NCI-H1048 (cell line): ENCODE measurements around the gene TBC1D17.
"Not testable (repeated sequence)": the region's sequence is repeated elsewhere in the genome, so short reads cannot be mapped to it uniquely, and the experiment has no call there.

Experiments
- DNase-seq: peaks from one replicate; lab custom pipeline; 2025; lab: John Stamatoyannopoulos, UW

TBC1D17 gene

GRCh38 chr19:49921871-49922795, 44.6 kb downstream of the TBC1D17 start:
- no peak for DNase-seq

- no peak for DNase-seq
These were observed 45.8 kb downstream of the TBC1D17 start for GRCh38 chr19:49923055-49924003.

- no peak for DNase-seq
These were observed 46.7 kb downstream of the TBC1D17 start for GRCh38 chr19:49924004-49924880.

GRCh38 chr19:49924881-49925210, 47.3 kb downstream of the TBC1D17 start:
- DNase-seq: not testable (repeated sequence)

- no peak for DNase-seq
These were observed 48.0 kb downstream of the TBC1D17 start for GRCh38 chr19:49925486-49925885.

GRCh38 chr19:49926515-49926914, 49.0 kb downstream of the TBC1D17 start:
- no peak for DNase-seq

GRCh38 chr19:49927526-49928264, 50.2 kb downstream of the TBC1D17 start:
- no peak for DNase-seq

- DNase-seq: peak; percentile 95
These were observed 51.7 kb downstream of the TBC1D17 start, which contains the start of the genes ATF5 and NUP62 for GRCh38 chr19:49929121-49929610. ATF5 (plus strand) TSS chr19:49929205; CDS start chr19:49930851, 1,646 bp downstream. NUP62 (minus strand) TSS chr19:49929504; CDS start chr19:49909807, 19,697 bp downstream.

- DNase-seq: peak; percentile 81
These were observed 52.3 kb downstream of the TBC1D17 start for GRCh38 chr19:49929611-49930482.

GRCh38 chr19:49930483-49931011, 53.0 kb downstream of the TBC1D17 start:
- DNase-seq: no peak

- DNase-seq: no peak
These were observed 54.0 kb downstream of the TBC1D17 start for GRCh38 chr19:49931293-49932040.

GRCh38 chr19:49932041-49932451, 54.5 kb downstream of the TBC1D17 start:
- DNase-seq: no peak

- DNase-seq: no peak
These were observed 55.2 kb downstream of the TBC1D17 start for GRCh38 chr19:49932731-49933131.

GRCh38 chr19:49933643-49934042, 56.1 kb downstream of the TBC1D17 start:
- no peak for DNase-seq

GRCh38 chr19:49936549-49936948, 59.0 kb downstream of the TBC1D17 start:
- DNase-seq: no peak

GRCh38 chr19:49937750-49938381, 60.4 kb downstream of the TBC1D17 start:
- peak; percentile 46 for DNase-seq
